Transverse colon (tissue), 4 donors: ENCODE results near the gene CAMK2B.

ENCODE experiments used
- CTCF ChIP-seq, 5 experiments: fragments of 200-600 bp in 3 of 5; fragments of 450-650 bp in 2 of 5; sonication (generic) in 3 of 5; IDR thresholded peaks; 1 replicate in 2 of 5; 2 replicates in 3 of 5; pipeline ENCODE4 v1.5.1; 2016 to 2017; ENCODE audit warnings: antibody characterized with exemption in 5 of 5, inconsistent platforms in 3 of 5, mild to moderate bottlenecking in 2 of 5, moderate library complexity in 1 of 5
- POLR2A ChIP-seq: fragments of 450-650 bp; IDR thresholded peaks from one replicate; pipeline ENCODE4 v1.6.1; 2016; ENCODE audit warnings: antibody characterized with exemption, mild to moderate bottlenecking, moderate library complexity
- POLR2AphosphoS5 ChIP-seq, 3 donors: sonication (generic); formaldehyde crosslinking; IDR thresholded peaks; one replicate each; pipeline ENCODE4 v1.6.1; 2016; ENCODE audit warnings: antibody characterized with exemption in 3 of 3

GRCh38 chr7:44291066-44291732 lies 34.2 kb downstream of the CAMK2B start:
- TF ChIP-seq POLR2A (no peak), CTCF (IDR thresholded peaks at IDR 0.05) (no peak), POLR2AphosphoS5 (IDR thresholded peaks at IDR 0.05) (no peak)
